CD14-positive monocyte (primary cell): Measurements from ENCODE around the gene CRADD. TPM values are rescaled to one million over a fixed set of nuclear protein-coding genes. Genes with fewer than 3 reads are reported as not detected.
"Not testable (repeated sequence)": the region's sequence is repeated elsewhere in the genome, so short reads cannot be mapped to it uniquely, and the experiment has no call there.

ENCODE experiments used
- DNase-seq, 3 donors: peaks; one replicate each; pipeline ENCODE4 v3.0.0-alpha.2; 2011 to 2022
- H2AFZ ChIP-seq: 2 replicates; pipeline ENCODE4 v1.6.0; 2012; ENCODE audit warnings: mild to moderate bottlenecking, low read depth, low read length, inconsistent platforms; ENCODE audit not compliant: insufficient read depth, poor library complexity, severe bottlenecking
- H3K27ac ChIP-seq, 2 donors: 1 replicate in 1 of 2; 2 replicates in 1 of 2; pipeline ENCODE4 v1.5.1; 2012 to 2013; ENCODE audit warnings: low read length in 2 of 2, control low read depth in 1 of 2, inconsistent platforms in 1 of 2, low read depth in 1 of 2, mild to moderate bottlenecking in 1 of 2
- H3K27me3 ChIP-seq, 2 donors: one replicate each; pipeline versions ENCODE4 v1.6.0 to v1.6.1; 2011 to 2013; ENCODE audit warnings: low read length in 2 of 2; ENCODE audit not compliant: control insufficient read depth in 2 of 2, insufficient read depth in 2 of 2
- H3K36me3 ChIP-seq, 2 donors: replicated peaks in 1 of 2; 1 replicate in 1 of 2; 2 replicates in 1 of 2; pipeline versions ENCODE4 v1.5.1 to v1.6.1; 2012 to 2013; ENCODE audit warnings: low read length in 2 of 2, control low read depth in 1 of 2, inconsistent platforms in 1 of 2, mild to moderate bottlenecking in 1 of 2; ENCODE audit not compliant: insufficient read depth in 2 of 2, control insufficient read depth in 1 of 2
- H3K4me1 ChIP-seq, 2 donors: 1 replicate in 1 of 2; 2 replicates in 1 of 2; pipeline versions ENCODE4 v1.5.1 to v1.6.1; 2012 to 2013; ENCODE audit warnings: low read length in 2 of 2, control low read depth in 1 of 2, inconsistent platforms in 1 of 2, mild to moderate bottlenecking in 1 of 2, moderate library complexity in 1 of 2; ENCODE audit not compliant: insufficient read depth in 2 of 2, control insufficient read depth in 1 of 2
- H3K4me2 ChIP-seq: replicated peaks from 2 replicates; pipeline ENCODE3; 2012; ENCODE audit warnings: low read length, moderate library complexity, mild to moderate bottlenecking; ENCODE audit not compliant: poor library complexity, severe bottlenecking; ENCODE audit errors: extremely low read depth
- H3K4me3 ChIP-seq, 3 experiments: fragments of 200-600 bp in 1 of 3; sonication (generic) in 1 of 3; replicated peaks in 1 of 3; 1 replicate in 2 of 3; 2 replicates in 1 of 3; pipeline ENCODE4 v1.5.1; 2011 to 2013; ENCODE audit warnings: low read length in 3 of 3, mild to moderate bottlenecking in 3 of 3, control low read depth in 2 of 3, low read depth in 2 of 3, inconsistent platforms in 1 of 3, moderate library complexity in 1 of 3
- H3K79me2 ChIP-seq: 2 replicates; pipeline ENCODE4 v1.6.0; 2012; ENCODE audit warnings: mild to moderate bottlenecking, control low read depth, inconsistent platforms, low read length, moderate library complexity; ENCODE audit not compliant: insufficient read depth
- H3K9ac ChIP-seq: 2 replicates; pipeline ENCODE4 v1.6.0; 2017; ENCODE audit warnings: low read length, mild to moderate bottlenecking; ENCODE audit not compliant: insufficient read depth, poor library complexity, severe bottlenecking
- H3K9me3 ChIP-seq, 2 donors: replicated peaks in 1 of 2; 1 replicate in 1 of 2; 2 replicates in 1 of 2; pipeline versions ENCODE4 v1.5.1 to v1.6.1; 2012 to 2013; ENCODE audit warnings: low read length in 2 of 2, control low read depth in 1 of 2; ENCODE audit not compliant: control insufficient read depth in 1 of 2, insufficient read depth in 1 of 2
- H4K20me1 ChIP-seq: 2 replicates; pipeline ENCODE4 v1.6.0; 2012; ENCODE audit warnings: mild to moderate bottlenecking, low read length, control low read depth, moderate library complexity; ENCODE audit not compliant: insufficient read depth
- H3K27ac Mint-ChIP-seq, 7 donors: one replicate each; pipeline ENCODE4 v1.8.0; 2020; ENCODE audit warnings: mild to moderate bottlenecking in 7 of 7, mixed read lengths in 7 of 7, moderate library complexity in 6 of 7, inconsistent platforms in 2 of 7
- H3K27me3 Mint-ChIP-seq, 3 donors: one replicate each; pipeline ENCODE4 v1.8.0; 2021 to 2022; ENCODE audit warnings: low read depth in 3 of 3, mild to moderate bottlenecking in 3 of 3, mixed read lengths in 3 of 3, moderate library complexity in 3 of 3, inconsistent platforms in 1 of 3
- H3K36me3 Mint-ChIP-seq, 2 donors: one replicate each; pipeline ENCODE4 v1.8.0; 2020; ENCODE audit warnings: mixed read lengths in 2 of 2, inconsistent platforms in 1 of 2, mild to moderate bottlenecking in 1 of 2
- H3K4me1 Mint-ChIP-seq: one replicate; pipeline ENCODE4 v1.8.0; 2020; ENCODE audit warnings: mild to moderate bottlenecking, mixed read lengths
- H3K4me3 Mint-ChIP-seq, 2 donors: one replicate each; pipeline ENCODE4 v1.8.0; 2020; ENCODE audit warnings: mild to moderate bottlenecking in 2 of 2, mixed read lengths in 2 of 2, moderate library complexity in 1 of 2
- H3K9me3 Mint-ChIP-seq, 7 donors: one replicate each; pipeline ENCODE4 v1.8.0; 2020 to 2022; ENCODE audit warnings: mixed read lengths in 7 of 7, mild to moderate bottlenecking in 6 of 7, moderate library complexity in 6 of 7, inconsistent platforms in 2 of 7
- CTCF ChIP-seq: fragments of 200-600 bp; IDR thresholded peaks from one replicate; pipeline ENCODE4 v1.8.0; 2022; ENCODE audit warnings: antibody characterized with exemption, mild to moderate bottlenecking
- WGBS: methylation state at CpG from one replicate; pipeline ENCODE4 v1.1.5; 2013; ENCODE audit warnings: missing lambda C conversion rate; ENCODE audit not compliant: insufficient coverage; 5-methylcytosine and 5-hydroxymethylcytosine counted together
- intact Hi-C, 2 donors: fragments of 100-400 bp; cut with micrococcal nuclease; formaldehyde crosslinking; loops; one replicate each; pipeline versions ENCODE4 v1.15.0 to v1.15.1; 2023
- polyA plus RNA-seq, 3 donors: library from polyadenylated mRNA; depleted of rRNA in 1 of 3; unstranded in 2 of 3; stranded (reverse) in 1 of 3; fragments of 300-500 nt in 2 of 3; fragments of >200 nt in 1 of 3; fragmentation: Illumina TruSeq in 2 of 3; gene quantifications; 1 replicate in 2 of 3; 2 replicates in 1 of 3; pipeline ENCODE4 v1.2.3, GENCODE V29; 2012 to 2021

CRADD gene
- polyA plus RNA-seq, 3 donors, result 5.6 to 12.2 (median 11.2) TPM

DNA sequence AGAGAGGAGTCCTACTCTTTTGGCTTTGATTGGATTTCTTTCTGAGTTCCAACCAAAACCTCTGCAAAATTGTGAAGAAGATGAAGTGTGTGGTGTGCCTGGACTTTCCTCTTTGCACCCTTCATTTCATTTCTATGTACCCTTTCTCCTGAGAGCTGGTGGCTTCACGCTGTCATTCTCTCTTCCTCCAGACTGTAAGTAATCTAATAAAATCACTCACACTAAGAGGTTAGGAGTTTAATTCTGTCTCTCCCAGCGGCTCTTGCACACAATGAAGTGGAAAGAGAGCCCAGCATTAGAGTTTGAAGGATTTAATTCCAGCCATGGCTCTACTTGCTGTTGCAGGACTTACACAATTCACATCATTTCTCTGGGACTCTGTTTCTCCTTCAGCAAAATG lies 37.8 kb upstream of the CRADD start:
- Mint-ChIP-seq H3K27ac (no peak overlapping the region), H3K4me3 (no peak overlapping the region), H3K4me1 (no peaks in the 10 kb centered on the region), H3K27me3 (peaks cover 0 to 12% (median 3%) of the 10 kb centered on the region in 3 donors), H3K9me3 (peaks cover 0 to 11% (median 3%) of the 10 kb centered on the region in 7 donors), H3K36me3 (no peaks in the 10 kb centered on the region)
- Histone ChIP-seq H3K79me2 (no peaks in the 10 kb centered on the region), H2AFZ (no peak overlapping the region), H3K36me3 (no peaks in the 10 kb centered on the region), H3K4me3 (no peak overlapping the region), H3K4me2 (no peak overlapping the region), H4K20me1 (no peaks in the 10 kb centered on the region), H3K27ac (no peak overlapping the region), H3K9me3 (no peaks in the 10 kb centered on the region), H3K27me3 (peaks cover 0 to 2% of the 10 kb centered on the region in 2 donors), H3K4me1 (no peaks in the 10 kb centered on the region), H3K9ac (no peak overlapping the region)
- intact Hi-C loops, result no loop called here
- no peak for TF ChIP-seq CTCF
- WGBS, result no CpG with 5 or more reads among the region's 2 CpGs
- DNase-seq, result no peak

DNA sequence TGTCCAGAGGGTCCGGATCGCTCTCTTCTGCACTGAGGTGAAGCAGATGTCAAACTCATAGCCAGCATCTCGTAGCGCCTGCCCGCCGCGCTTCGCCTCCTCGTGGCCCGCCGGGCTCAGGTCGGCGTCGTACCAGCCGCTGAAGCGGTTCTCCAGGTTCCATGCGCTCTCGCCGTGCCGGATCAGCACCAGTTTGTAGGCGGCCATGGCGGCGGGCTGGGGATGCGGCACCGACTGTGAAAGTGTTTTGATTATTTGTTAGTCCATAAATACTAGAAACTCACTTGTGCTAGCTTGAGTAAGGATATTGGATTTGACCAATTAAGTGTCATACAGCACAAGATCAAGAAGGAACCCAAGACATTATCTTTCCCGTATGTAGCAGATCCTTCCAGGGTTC lies 35.8 kb upstream of the CRADD start:
- H3K27ac ChIP-seq, H3K4me3 ChIP-seq, H3K27ac Mint-ChIP-seq, H3K4me1 Mint-ChIP-seq, H4K20me1 ChIP-seq, H3K36me3 Mint-ChIP-seq, H3K36me3 ChIP-seq, H3K9me3 ChIP-seq, H3K27me3 ChIP-seq, H3K79me2 ChIP-seq, H3K4me2 ChIP-seq, H2AFZ ChIP-seq, DNase-seq, intact Hi-C loops, H3K4me3 Mint-ChIP-seq, H3K9ac ChIP-seq, H3K4me1 ChIP-seq: not testable (repeated sequence)
- WGBS, result no CpG with 5 or more reads among the region's 26 CpGs
- H3K27me3 Mint-ChIP-seq, result peaks cover 0 to 12% (median 3%) of the 10 kb centered on the region in 3 donors
- peaks cover 0 to 11% (median 3%) of the 10 kb centered on the region in 7 donors for H3K9me3 Mint-ChIP-seq
